HepG2 (cell line): Measurements from ENCODE around the gene CEP97. TPM values are rescaled to one million over a fixed set of nuclear protein-coding genes. Genes with fewer than 3 reads are reported as not detected.

Source experiments
- ARID2 ChIP-seq: sonication (generic); formaldehyde crosslinking; IDR thresholded peaks from 2 replicates; pipeline ENCODE4 v1.8.1; 2022; ENCODE audit warnings: mild to moderate bottlenecking, missing genetic modification reagents, borderline replicate concordance
- ATF1 ChIP-seq: IDR thresholded peaks from 2 replicates; pipeline ENCODE4 v1.6.1; 2016; ENCODE audit warnings: mild to moderate bottlenecking, control low read depth
- BHLHE40 ChIP-seq: IDR thresholded peaks from 2 replicates; pipeline ENCODE4 v1.6.1; 2011; ENCODE audit warnings: low read length, improper control_type of control experiment
- FIP1L1 ChIP-seq: fragments of 200-400 bp; formaldehyde crosslinking; IDR thresholded peaks from 2 replicates; pipeline ENCODE4 v1.6.1; 2018; ENCODE audit warnings: low read depth, mild to moderate bottlenecking, low read length, moderate library complexity, borderline replicate concordance; ENCODE audit not compliant: insufficient read depth
- FOXO1 ChIP-seq: sonication (generic); formaldehyde crosslinking; IDR thresholded peaks from 2 replicates; pipeline ENCODE4 v1.4.0; 2020; ENCODE audit warnings: missing genetic modification reagents
- GZF1 ChIP-seq: sonication (generic); formaldehyde crosslinking; IDR thresholded peaks from 2 replicates; pipeline ENCODE4 v1.5.1; 2020; ENCODE audit warnings: mild to moderate bottlenecking, missing genetic modification reagents
- IRF2 ChIP-seq: IDR thresholded peaks from 2 replicates; pipeline ENCODE4 v1.6.1; 2018; ENCODE audit warnings: missing genetic modification reagents, missing compliant biosample characterization
- KAT8 ChIP-seq: IDR thresholded peaks from 2 replicates; pipeline ENCODE4 v1.6.1; 2016; ENCODE audit warnings: missing genetic modification reagents, missing compliant biosample characterization
- MED1 ChIP-seq: sonication (generic); formaldehyde crosslinking; IDR thresholded peaks from 2 replicates; pipeline ENCODE4 v1.4.0; 2020; ENCODE audit warnings: missing genetic modification reagents
- MEIS2 ChIP-seq: sonication (generic); formaldehyde crosslinking; IDR thresholded peaks from 2 replicates; pipeline ENCODE4 v1.9.0; 2021; ENCODE audit warnings: mild to moderate bottlenecking, missing genetic modification reagents
- MXD4 ChIP-seq: IDR thresholded peaks from 2 replicates; pipeline ENCODE4 v1.6.1; 2016; ENCODE audit warnings: mild to moderate bottlenecking, missing biosample characterization, missing genetic modification reagents
- RARA ChIP-seq: IDR thresholded peaks from 2 replicates; pipeline ENCODE4 v1.6.1; 2016; ENCODE audit warnings: missing genetic modification reagents, missing compliant biosample characterization
- RCOR2 ChIP-seq: IDR thresholded peaks from 2 replicates; pipeline ENCODE4 v1.6.1; 2016; ENCODE audit warnings: missing biosample characterization, missing genetic modification reagents
- SP1 ChIP-seq, 2 experiments: fragments of 450-650 bp in 1 of 2; sonication (generic) in 1 of 2; formaldehyde crosslinking in 1 of 2; IDR thresholded peaks; 2 replicates each; pipeline versions ENCODE4 v1.4.0 to v1.6.1; 2016 to 2020; ENCODE audit warnings: missing genetic modification reagents in 1 of 2
- ZFYVE20 ChIP-seq: sonication (generic); formaldehyde crosslinking; IDR thresholded peaks from 2 replicates; pipeline ENCODE4 v1.8.0; 2023; ENCODE audit warnings: low read depth, mild to moderate bottlenecking, moderate library complexity, missing genetic modification reagents, borderline replicate concordance
- ZMYM4 ChIP-seq: sonication (generic); formaldehyde crosslinking; IDR thresholded peaks from 2 replicates; pipeline ENCODE4 v1.8.1; 2023; ENCODE audit warnings: mild to moderate bottlenecking, missing genetic modification reagents
- ZNF253 ChIP-seq: sonication (generic); formaldehyde crosslinking; IDR thresholded peaks from 2 replicates; pipeline ENCODE4 v1.8.0; 2022; ENCODE audit warnings: mild to moderate bottlenecking, missing genetic modification reagents, borderline replicate concordance
- ZNF34 ChIP-seq: sonication (generic); formaldehyde crosslinking; IDR thresholded peaks from 2 replicates; pipeline ENCODE4 v1.4.0; 2020; ENCODE audit warnings: mild to moderate bottlenecking, missing genetic modification reagents, borderline replicate concordance
- ZNF367 ChIP-seq: sonication (generic); formaldehyde crosslinking; IDR thresholded peaks from 2 replicates; pipeline ENCODE4 v1.4.0; 2020; ENCODE audit warnings: missing genetic modification reagents, borderline replicate concordance
- ZNF382 ChIP-seq: sonication (generic); formaldehyde crosslinking; IDR thresholded peaks from 2 replicates; pipeline ENCODE4 v1.5.0; 2020; ENCODE audit warnings: missing genetic modification reagents, mild to moderate bottlenecking, borderline replicate concordance
- ZNF430 ChIP-seq: sonication (generic); formaldehyde crosslinking; IDR thresholded peaks from 2 replicates; pipeline ENCODE4 v1.9.0; 2021; ENCODE audit warnings: mild to moderate bottlenecking, missing genetic modification reagents
- ZNF615 ChIP-seq: sonication (generic); formaldehyde crosslinking; IDR thresholded peaks from 2 replicates; pipeline ENCODE4 v1.5.0; 2020; ENCODE audit warnings: mild to moderate bottlenecking, missing genetic modification reagents, borderline replicate concordance
- ZNF703 ChIP-seq: sonication (generic); formaldehyde crosslinking; IDR thresholded peaks from 2 replicates; pipeline ENCODE4 v1.5.1; 2020; ENCODE audit warnings: missing genetic modification reagents, mild to moderate bottlenecking, moderate library complexity, borderline replicate concordance
- ZNF768 ChIP-seq: sonication (generic); formaldehyde crosslinking; IDR thresholded peaks from 2 replicates; pipeline ENCODE4 v1.4.0; 2020; ENCODE audit warnings: missing genetic modification reagents
- ZNF816 ChIP-seq: sonication (generic); formaldehyde crosslinking; IDR thresholded peaks from 2 replicates; pipeline ENCODE4 v1.8.0; 2022; ENCODE audit warnings: missing genetic modification reagents, mild to moderate bottlenecking, borderline replicate concordance
- polyA plus RNA-seq, 8 experiments: library from polyadenylated mRNA; depleted of rRNA in 3 of 8; stranded (reverse) in 7 of 8; unstranded in 1 of 8; fragments of >200 nt; fragmentation: Illumina TruSeq in 4 of 8; extraction: Trizol in 4 of 8; gene quantifications; 2 replicates each; pipeline versions ENCODE4 v1.2.1 to v1.2.3, GENCODE V29; 2011 to 2016; ENCODE audit warnings: low read depth in 4 of 8, missing spikeins in 1 of 8, mixed read lengths in 1 of 8; ENCODE audit not compliant: insufficient read depth in 1 of 8
- total RNA-seq, 5 experiments: library from RNA; depleted of rRNA; stranded (reverse); fragments of >200 nt; fragmentation: Illumina TruSeq; extraction: Trizol; gene quantifications; 2 replicates each; pipeline ENCODE4 v1.2.3, GENCODE V29; 2016; ENCODE audit warnings: low read depth in 1 of 5
- TF ChIP-seq, protein P1 (sequence below): sonication (generic); formaldehyde crosslinking; conservative IDR thresholded peaks from 2 replicates; pipeline ENCODE4 v1.8.0; 2022; ENCODE audit warnings: low read depth, missing genetic modification reagents
- TF ChIP-seq, protein P2 (sequence below): sonication (generic); IDR thresholded peaks from 2 replicates; pipeline ENCODE4 v1.6.1; 2016; ENCODE audit warnings: low read depth, borderline replicate concordance
- TF ChIP-seq, protein P3 (sequence below): sonication (generic); formaldehyde crosslinking; IDR thresholded peaks from 2 replicates; pipeline ENCODE4 v1.4.0; 2020; ENCODE audit warnings: mild to moderate bottlenecking, low read depth, missing genetic modification reagents

Gene CEP97
- total and polyA plus RNA-seq, 2 of the 13 experiments (the other 11 are each of a cell fraction or from before 2014, with no cell fraction given): 0.99 to 6.5 TPM

DNA sequence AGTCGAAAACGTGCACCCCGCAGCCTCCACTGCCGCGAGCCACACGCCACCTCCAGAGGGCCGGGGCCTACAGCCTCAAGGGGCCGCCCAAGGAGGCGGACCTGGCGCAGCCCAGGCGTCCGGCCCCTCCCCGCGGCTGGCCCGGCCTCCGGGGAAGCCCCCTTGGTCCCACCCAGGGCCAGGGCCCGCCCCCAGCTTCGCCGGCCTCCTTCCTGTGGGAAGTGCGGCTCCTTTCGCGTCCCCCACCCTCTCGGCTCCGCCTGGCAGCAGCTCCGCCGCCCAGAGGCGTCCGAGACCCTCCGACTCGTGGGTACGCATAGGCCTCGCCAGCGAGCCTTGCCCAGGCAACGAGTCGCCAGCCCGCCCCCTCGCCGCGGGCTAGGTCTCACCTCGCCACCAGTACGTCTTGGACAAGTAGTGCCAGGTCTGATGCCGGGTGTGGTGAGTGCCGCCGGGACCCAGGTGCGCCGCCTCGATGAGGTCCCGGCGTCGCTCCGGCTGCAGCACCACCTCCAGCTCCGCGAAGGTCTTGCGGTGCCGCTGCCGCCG lies 48.1 kb upstream of the CEP97 start (continued):
- TF ChIP-seq, protein P1, sequence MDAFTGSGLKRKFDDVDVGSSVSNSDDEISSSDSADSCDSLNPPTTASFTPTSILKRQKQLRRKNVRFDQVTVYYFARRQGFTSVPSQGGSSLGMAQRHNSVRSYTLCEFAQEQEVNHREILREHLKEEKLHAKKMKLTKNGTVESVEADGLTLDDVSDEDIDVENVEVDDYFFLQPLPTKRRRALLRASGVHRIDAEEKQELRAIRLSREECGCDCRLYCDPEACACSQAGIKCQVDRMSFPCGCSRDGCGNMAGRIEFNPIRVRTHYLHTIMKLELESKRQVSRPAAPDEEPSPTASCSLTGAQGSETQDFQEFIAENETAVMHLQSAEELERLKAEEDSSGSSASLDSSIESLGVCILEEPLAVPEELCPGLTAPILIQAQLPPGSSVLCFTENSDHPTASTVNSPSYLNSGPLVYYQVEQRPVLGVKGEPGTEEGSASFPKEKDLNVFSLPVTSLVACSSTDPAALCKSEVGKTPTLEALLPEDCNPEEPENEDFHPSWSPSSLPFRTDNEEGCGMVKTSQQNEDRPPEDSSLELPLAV (CRISPR knock-in tag): no peak
- no peak for TF ChIP-seq MEIS2
- TF ChIP-seq, protein P2, sequence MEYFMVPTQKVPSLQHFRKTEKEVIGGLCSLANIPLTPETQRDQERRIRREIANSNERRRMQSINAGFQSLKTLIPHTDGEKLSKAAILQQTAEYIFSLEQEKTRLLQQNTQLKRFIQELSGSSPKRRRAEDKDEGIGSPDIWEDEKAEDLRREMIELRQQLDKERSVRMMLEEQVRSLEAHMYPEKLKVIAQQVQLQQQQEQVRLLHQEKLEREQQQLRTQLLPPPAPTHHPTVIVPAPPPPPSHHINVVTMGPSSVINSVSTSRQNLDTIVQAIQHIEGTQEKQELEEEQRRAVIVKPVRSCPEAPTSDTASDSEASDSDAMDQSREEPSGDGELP: no peak
- TF ChIP-seq FOXO1 (CRISPR knock-in tag): 0 out of 2 replicates have a peak, but pooled peaks have one; percentile 18
- peak; percentile 40; the same call in 1 of the 2 replicates for TF ChIP-seq ZNF768 (CRISPR knock-in tag)
- TF ChIP-seq ZNF430 (CRISPR knock-in tag): peak; percentile 80
- TF ChIP-seq RARA (CRISPR knock-in tag): no peak
- TF ChIP-seq, protein P3, sequence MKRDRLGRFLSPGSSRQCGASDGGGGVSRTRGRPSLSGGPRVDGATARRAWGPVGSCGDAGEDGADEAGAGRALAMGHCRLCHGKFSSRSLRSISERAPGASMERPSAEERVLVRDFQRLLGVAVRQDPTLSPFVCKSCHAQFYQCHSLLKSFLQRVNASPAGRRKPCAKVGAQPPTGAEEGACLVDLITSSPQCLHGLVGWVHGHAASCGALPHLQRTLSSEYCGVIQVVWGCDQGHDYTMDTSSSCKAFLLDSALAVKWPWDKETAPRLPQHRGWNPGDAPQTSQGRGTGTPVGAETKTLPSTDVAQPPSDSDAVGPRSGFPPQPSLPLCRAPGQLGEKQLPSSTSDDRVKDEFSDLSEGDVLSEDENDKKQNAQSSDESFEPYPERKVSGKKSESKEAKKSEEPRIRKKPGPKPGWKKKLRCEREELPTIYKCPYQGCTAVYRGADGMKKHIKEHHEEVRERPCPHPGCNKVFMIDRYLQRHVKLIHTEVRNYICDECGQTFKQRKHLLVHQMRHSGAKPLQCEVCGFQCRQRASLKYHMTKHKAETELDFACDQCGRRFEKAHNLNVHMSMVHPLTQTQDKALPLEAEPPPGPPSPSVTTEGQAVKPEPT (CRISPR knock-in tag): no peak
- peak; percentile 76 for TF ChIP-seq MXD4 (CRISPR knock-in tag)
- TF ChIP-seq FIP1L1: no peak; the same call in 1 of the 2 replicates
- no peak for TF ChIP-seq ZFYVE20 (CRISPR knock-in tag)
- TF ChIP-seq ZNF253: no peak
- no peak for TF ChIP-seq SP1 (IDR thresholded peaks at IDR 0.05)
- peak; percentile 86 for TF ChIP-seq SP1 (CRISPR knock-in tag; IDR thresholded peaks at IDR 0.05)
- TF ChIP-seq ATF1 (CRISPR knock-in tag): no peak
- TF ChIP-seq GZF1 (CRISPR knock-in tag): peak; percentile 71; the same call in 1 of the 2 replicates
- TF ChIP-seq ZNF367 (CRISPR knock-in tag): no peak
- TF ChIP-seq ZNF703 (CRISPR knock-in tag): no peak
- TF ChIP-seq MED1 (CRISPR knock-in tag): no peak
- 0 out of 2 replicates have a peak, but pooled peaks have one; percentile 12 for TF ChIP-seq ARID2 (CRISPR knock-in tag)
- no peak for TF ChIP-seq RCOR2 (CRISPR knock-in tag)
- TF ChIP-seq IRF2: no peak
- 0 out of 2 replicates have a peak, but pooled peaks have one; percentile 15 for TF ChIP-seq ZNF615 (CRISPR knock-in tag)
- TF ChIP-seq ZNF34 (CRISPR knock-in tag): 0 out of 2 replicates have a peak, but pooled peaks have one; percentile 52
- peak; percentile 38; the same call in 1 of the 2 replicates for TF ChIP-seq ZNF816 (CRISPR knock-in tag)
- TF ChIP-seq BHLHE40: no peak; the same call in 1 of the 2 replicates
- no peak for TF ChIP-seq ZMYM4
- no peak for TF ChIP-seq ZNF382
- peak; percentile 44; the same call in 1 of the 2 replicates for TF ChIP-seq KAT8
